HTERT RPE-1 (cell line): ENCODE data around the gene MUC15.
"Not testable (repeated sequence)": the region's sequence is repeated elsewhere in the genome, so short reads cannot be mapped to it uniquely, and the experiment has no call there.

Experiments
- in situ Hi-C: fragments of 300-500 bp; cut with MboI; formaldehyde crosslinking; loops from 4 replicates; pipeline ENCODE4 v1.14.3; 2020; ENCODE audit warnings: low sequenced_read_pairs

Gene MUC15

DNA sequence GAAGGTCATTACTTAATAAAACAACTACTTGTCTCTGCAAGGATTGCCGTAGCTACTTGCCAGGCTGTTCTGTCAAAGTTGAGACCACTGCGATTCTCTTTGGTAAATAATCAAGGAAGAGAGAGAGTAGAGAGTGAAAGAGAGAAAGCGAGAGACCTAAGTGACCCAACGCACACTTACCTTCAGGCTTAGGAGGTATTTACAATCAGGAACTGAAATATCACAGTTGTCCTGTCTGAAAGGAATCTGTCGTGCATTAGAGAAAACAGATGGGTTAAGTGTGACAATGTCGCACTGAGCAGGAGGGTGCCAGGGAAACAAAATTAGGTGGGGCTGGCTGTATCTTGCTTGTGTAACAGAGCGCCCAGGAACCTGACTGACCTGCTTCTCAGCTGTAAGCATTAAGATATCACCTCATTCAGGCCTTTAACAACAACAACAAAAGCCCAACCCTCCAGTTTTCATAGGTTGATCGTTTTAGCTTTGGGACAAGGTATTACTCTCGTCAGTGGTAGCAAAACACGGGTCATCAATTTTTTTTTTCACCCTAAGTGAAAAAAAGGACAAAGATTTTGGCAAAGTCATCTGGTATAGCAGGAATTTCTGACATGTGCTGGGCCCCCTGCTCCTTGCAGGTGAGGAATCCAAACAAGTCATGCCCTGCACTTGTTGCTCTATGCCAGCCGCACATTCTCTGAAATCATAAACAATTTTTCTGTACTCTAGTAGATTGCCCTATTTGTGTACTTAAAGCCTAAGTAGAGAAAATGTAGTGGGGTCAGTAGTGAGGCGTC lies at the start of gene MUC15:
Gene MUC15, minus strand, starts transcription at position 403 of the 794 bp plus-strand sequence. CDS start 5,169 bp downstream, outside the sequence.
- in situ Hi-C loops = no loop called here

DNA sequence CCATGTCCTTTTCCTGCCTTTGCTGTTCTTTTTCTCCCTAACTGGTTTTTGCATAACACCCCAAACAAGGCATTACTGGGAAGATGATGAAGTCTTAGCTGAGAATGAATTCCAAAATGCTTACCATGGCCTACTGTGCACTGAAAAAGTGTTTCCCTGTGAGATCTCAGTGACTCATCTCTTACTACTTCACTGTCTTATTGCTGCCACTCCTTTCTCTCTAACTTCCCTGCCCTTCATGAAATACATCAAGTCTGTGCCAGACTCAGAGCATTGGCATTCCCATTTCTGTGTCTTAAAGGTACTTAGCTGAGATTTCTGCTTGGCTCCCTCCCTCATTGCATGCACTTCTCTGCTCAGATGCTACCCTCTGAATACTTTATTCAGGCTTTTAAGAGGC lies 49.1 kb upstream of the MUC15 start:
- in situ Hi-C loops = no loop called here

DNA sequence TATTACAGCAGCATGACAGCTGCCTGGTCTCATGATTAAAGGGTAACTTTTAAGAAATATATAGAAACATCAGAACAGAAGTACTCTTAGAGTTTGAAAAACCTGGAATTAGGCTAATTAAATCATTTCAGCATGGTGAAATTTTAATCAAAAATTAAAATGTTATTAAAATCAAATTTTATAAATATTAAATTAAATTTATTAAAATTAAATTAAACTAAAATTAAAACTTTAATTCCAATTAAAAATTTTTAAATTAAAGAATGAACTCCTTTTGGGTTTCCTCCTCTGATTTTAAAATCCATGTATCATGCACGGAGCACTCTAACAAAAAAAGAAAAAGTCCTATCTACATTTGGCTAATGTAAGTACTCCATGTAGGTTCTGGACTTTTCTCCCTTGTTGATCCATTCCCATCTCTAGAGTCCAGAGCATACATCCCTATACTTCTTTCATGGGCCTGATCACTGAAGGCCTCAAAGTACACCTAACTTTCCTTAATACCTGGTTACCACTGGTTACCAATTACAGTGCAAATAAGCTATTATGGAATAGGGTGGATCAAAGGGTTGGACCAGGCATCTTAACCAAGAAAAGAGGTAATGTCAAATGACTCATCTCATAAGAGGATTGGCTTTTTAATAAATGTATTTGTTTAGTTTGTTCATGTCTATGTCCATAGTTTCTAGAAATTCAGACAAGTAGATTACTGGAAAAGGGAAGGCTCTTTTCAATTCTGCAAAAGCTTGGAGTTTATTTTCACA lies 48.4 kb upstream of the MUC15 start:
- in situ Hi-C loops = no loop called here

DNA sequence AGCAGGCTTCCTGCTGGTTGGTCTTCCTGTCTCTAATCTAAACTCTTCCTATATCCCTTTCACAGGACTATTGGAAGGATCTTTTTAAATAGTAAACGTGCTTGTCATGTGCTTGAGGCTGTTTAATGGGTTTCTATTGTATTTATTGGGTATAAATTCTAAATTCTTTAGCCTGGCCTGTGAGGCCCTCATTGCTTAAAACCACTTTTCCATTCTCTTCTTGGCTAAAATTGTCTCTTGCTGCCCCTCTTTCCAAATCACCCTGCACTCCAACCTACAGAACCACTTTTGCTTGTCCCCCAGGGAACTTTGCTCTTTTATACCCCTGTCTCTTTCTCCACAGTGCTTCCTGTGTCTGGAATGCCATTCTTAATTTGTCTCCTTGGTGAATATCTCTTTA lies 46.4 kb upstream of the MUC15 start:
- in situ Hi-C loops = no loop called here

DNA sequence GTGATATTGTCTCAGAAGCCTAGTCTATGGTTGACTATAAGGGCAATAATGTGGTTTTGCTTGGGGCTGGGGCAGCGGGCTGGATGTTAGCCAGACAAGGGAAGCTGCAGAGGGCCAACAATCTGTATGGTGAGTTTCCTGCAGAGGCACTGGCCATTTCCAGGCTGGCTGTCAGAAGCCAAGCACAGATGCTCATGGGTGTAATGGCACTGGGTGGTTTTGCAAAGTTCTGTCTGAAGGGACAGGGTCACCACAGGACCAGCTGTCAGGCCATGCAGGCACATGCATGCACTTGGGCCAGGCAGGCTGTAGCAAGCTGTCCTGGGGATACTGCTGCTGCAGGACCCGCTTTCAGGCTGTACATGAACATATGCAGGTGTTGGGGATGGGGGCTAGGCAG lies 41.7 kb upstream of the MUC15 start:
- in situ Hi-C loops = no loop called here

- in situ Hi-C loops = no loop called here
Measured at GRCh38 chr11:26608507-26609146, 36.6 kb upstream of the MUC15 start.

- in situ Hi-C loops = no loop called here
Measured at GRCh38 chr11:26607725-26608506, 35.9 kb upstream of the MUC15 start.

DNA sequence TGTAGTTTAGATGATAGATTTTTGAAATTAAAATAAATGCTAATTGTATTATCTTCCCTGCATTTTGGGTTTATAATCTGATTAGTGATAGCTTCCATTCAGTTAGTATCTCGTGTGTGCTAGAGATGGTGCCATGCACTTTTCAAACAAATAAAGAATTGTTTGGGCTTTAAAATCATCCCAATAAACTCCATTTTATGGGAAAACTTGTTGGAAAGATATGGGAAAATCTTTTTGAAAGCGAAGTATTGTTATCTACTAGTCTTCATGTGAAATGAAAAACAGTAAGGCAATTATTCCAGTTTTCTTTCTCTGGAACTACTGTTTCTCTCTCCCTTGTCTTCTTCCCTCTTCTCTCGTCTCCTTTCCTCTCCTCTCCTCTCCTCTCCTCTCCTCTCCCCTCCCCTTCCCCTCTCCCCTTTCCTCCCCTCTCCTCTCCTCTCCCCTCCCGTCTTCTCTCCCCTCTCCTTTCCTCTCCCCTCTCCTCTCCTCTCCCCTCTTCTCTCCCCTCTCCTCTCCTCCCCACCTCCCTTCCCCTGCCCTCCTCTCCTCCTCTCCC lies 27.9 kb upstream of the MUC15 start:
- in situ Hi-C loops = no loop called here

DNA sequence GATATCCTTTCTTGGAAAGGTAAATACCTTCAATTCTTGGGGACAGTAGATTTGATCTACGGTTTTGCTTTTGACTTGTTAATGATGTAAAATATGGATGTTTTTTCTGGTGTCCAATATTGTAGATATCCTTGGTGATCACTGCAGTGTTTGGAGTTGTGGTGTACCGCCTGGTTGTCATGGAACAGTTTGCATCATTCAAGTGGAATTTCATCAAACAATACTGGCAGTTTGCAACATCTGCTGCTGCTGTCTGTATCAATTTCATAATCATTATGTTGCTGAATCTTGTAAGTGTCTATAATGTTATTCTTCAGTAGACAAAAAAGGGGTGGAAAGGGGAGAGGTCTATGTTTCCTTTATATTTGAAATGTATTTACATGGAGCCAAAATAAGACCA lies 27.4 kb upstream of the MUC15 start:
- in situ Hi-C loops = no loop called here

DNA sequence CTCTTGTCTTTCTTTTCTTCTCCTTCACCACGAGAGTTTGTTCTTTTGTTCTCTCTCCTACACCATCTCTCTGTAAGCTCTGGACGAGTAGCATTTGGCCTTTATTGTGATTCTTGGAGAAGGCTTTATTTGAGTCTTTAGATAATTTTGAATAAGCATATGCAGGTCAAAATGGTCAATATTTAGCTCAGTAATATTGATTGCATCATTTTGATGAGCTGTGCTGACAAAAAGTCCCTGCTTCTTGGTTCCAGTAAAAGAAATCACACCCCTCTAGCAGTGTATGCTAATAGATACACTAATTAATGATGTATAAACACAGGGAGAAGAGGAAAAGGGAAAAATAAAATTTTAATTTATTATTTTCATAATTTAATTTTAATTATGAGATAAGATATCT lies 25.8 kb upstream of the MUC15 start:
- in situ Hi-C loops = no loop called here

DNA sequence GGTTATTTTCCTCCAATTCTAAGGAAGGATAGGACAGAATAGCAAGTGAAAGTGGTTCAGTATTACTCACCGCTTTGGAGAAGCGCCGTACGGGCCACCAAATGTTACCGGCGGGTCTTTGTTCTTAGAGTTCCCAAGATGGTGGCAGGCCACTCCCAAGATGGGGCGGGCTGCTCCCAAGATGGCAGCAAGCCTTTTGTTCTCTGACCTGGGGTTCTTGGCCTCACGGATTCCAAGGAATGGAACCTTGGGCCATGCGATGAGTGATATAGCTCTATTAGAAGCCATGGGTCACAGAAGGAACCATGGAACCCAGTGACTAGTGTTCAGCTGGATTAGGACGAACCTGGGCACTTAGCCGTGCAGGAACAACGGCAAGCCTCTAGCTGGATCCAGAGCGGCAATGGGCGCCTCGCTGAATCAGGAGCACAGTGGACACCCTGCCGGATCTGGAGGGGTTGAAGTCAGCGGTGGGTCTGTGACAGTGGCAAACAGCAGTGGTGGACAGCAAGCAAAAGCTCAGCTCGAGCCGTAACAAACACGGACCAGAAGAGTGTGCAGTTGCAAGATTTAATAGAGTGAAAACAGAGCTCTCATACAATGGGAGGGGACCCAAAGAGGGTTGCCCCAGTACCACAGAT lies 25.1 kb upstream of the MUC15 start:
- in situ Hi-C loops = not testable (repeated sequence)

DNA sequence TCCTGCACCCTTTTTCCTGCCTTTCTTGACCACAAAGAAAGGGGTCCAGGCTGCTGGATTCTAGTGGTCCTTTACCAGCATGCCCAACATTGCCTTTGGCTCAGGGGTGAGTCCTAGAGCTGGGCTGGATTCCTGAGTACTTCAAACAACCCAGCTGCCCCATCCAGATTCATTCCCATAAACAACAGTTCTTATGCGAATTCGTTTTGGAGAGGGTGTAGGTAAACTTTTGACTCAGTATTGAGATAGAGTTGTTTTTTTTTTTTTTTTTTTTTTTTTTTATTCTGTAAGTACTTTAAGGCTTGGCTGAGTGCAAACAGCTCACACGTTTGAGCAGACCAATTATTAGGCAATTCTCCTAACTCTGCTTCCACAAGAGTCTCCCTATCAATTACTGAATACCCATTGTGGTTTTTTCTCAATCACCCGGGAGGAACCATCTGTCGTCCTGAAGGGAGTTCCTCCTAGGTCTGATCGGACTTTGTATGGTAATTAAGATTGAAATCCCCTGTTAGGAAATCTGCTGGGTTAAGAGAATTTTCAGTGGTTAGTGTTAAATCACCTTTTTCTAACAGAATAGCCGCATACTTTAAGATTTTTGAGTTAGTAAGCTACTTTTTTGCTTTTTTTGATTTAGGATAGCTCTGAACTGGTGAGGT lies 23.3 kb upstream of the MUC15 start:
- in situ Hi-C loops = not testable (repeated sequence)

- in situ Hi-C loops = no loop called here
Measured at GRCh38 chr11:26593691-26594090, 21.6 kb upstream of the MUC15 start.

- in situ Hi-C loops = no loop called here
Measured at GRCh38 chr11:26587073-26587472, 15.0 kb upstream of the MUC15 start.

DNA sequence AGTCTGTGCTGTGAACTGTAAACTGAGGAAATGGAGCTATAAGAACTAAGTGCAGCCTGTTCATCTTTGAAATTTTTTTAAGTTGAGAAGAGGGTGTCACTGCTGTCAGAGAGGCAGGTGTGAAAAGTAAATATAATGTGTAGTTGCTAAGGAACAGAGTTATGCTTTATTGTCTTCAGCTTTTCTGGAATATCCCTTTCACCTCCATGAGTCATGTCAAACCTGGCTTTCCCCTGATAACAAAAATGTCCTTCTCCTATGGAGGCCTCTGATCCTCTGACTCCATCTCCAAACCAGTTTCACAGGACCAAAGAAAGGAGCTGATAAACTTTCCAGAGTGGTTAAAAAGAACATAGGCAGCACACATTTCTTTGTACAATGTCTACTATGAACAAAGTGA lies 12.8 kb upstream of the MUC15 start:
- in situ Hi-C loops = no loop called here

- in situ Hi-C loops = no loop called here
Measured at GRCh38 chr11:26583550-26583949, 11.5 kb upstream of the MUC15 start.

DNA sequence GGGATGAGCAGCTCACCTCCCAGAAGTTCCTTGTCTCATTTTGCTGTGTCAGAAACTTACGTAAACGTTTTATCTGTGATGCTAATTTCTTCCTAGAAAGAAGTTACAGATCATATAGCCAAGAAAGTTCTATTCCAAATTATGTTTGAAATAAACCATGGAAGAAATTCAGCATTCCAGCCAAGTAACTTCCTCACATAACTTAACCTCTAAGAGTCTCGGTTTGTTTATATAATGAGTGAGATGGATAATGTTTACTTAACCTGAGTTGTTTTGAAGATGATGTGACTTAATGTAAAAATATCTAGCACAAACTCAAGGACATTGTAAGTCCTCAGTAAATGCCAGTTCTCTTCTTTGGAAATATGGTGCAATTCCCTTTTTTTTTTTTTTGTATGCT lies 8.9 kb upstream of the MUC15 start:
- in situ Hi-C loops = no loop called here

- in situ Hi-C loops = no loop called here
Measured at GRCh38 chr11:26579683-26580082, 7.6 kb upstream of the MUC15 start.

DNA sequence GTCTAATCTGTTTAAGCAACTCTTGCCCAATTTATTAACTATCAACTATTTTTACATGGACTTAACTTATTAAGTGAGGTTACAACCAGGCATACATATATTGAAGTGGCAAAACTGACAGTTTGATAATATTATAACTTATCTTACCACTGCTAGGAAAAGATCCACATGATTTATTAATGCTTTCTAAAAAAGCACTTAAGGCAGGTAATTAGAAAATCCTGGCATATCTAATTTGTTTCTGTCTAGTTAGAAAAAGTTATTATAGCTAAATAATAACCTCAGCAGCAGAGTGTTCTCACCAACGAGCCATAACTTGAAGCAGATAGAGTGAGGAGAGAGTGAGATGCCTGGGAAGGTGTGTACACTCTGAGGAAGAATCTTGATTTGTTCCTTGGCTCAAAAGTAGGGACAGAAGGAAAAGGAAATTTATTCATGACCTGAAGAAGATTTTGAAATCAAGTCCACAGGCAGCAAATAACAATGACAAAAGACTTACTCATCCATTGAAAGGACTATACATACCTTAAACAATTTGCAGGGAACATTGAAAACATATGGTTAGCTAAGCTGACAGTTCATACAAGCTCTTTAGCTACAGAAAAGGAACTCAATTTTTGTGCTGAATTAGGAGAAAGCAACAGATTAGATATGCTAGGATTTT lies 7.1 kb upstream of the MUC15 start:
- in situ Hi-C loops = no loop called here
